Adrenal gland (tissue), 12 donors: ENCODE data around the gene YAP1. TPM values are rescaled to one million over a fixed set of nuclear protein-coding genes. Genes with fewer than 3 reads are reported as not detected.

Source experiments
- DNase-seq, 7 donors: peaks; one replicate each; pipeline ENCODE4 v3.0.0-alpha.2; 2019 to 2020
- H3K27ac ChIP-seq, 5 donors: fragments of 200-600 bp; sonication (generic) in 4 of 5; 1 replicate in 3 of 5; 2 replicates in 2 of 5; pipeline versions ENCODE4 v1.5.1 to v1.8.0; 2016 to 2020; ENCODE audit warnings: mild to moderate bottlenecking in 1 of 5
- H3K27me3 ChIP-seq: fragments of 200-600 bp; 2 replicates; pipeline ENCODE4 v1.8.0; 2021
- H3K36me3 ChIP-seq, 2 donors: fragments of 200-600 bp; replicated peaks in 1 of 2; 1 replicate in 1 of 2; 2 replicates in 1 of 2; pipeline versions ENCODE4 v1.5.1 to v1.8.0; 2018 to 2022
- H3K4me1 ChIP-seq, 2 donors: fragments of 200-600 bp; replicated peaks in 1 of 2; 1 replicate in 1 of 2; 2 replicates in 1 of 2; pipeline versions ENCODE4 v1.5.1 to v1.8.0; 2018 to 2021
- H3K4me3 ChIP-seq, 4 donors: fragments of 200-600 bp; sonication (generic) in 3 of 4; one replicate each; pipeline ENCODE4 v1.5.1; 2016 to 2018
- H3K9me3 ChIP-seq, 3 donors: fragments of 200-600 bp; sonication (generic) in 1 of 3; replicated peaks in 1 of 3; 1 replicate in 2 of 3; 2 replicates in 1 of 3; pipeline versions ENCODE4 v1.5.1 to v1.8.0; 2016 to 2021
- POLR2A ChIP-seq, 2 donors: fragments of 450-650 bp; IDR thresholded peaks; one replicate each; pipeline ENCODE4 v1.6.1; 2017; ENCODE audit warnings: antibody characterized with exemption in 2 of 2, mild to moderate bottlenecking in 2 of 2, moderate library complexity in 1 of 2
- WGBS, 4 donors: extraction: QIAGEN DNeasy Blood & Tissue Kit in 2 of 4; methylation state at CpG; one replicate each; pipeline versions ENCODE4 v1.1.5 to v1.1.7; 2013 to 2017; 5-methylcytosine and 5-hydroxymethylcytosine counted together
- intact Hi-C, 2 donors: fragments of 100-400 bp; cut with DNase I; formaldehyde crosslinking; loops; one replicate each; pipeline versions ENCODE4 v1.14.1 to v1.15.0; 2022 to 2023
- polyA plus RNA-seq, 3 donors: library from polyadenylated mRNA; stranded (reverse); fragments of 200-250 nt in 2 of 3; fragments of 350-450 nt in 1 of 3; fragmentation: Illumina TruSeq in 1 of 3; extraction: RNeasy Lipid Tissue Mini Kit (QIAGEN cat#74804) in 1 of 3; gene quantifications; one replicate each; pipeline ENCODE4 v1.2.3, GENCODE V29; 2013 to 2014
- total RNA-seq, 9 donors: library from RNA; depleted of rRNA in 4 of 9; stranded (reverse); fragments of >200 nt in 4 of 9; fragments of 120-200 nt in 1 of 9; fragmentation: NEBNext Ultra II Directional in 1 of 9; extraction: Animal tissue kit (Norgen Biotek cat#: 25700) in 1 of 9; gene quantifications; one replicate each; pipeline versions ENCODE4 v1.1.0 to v1.2.4, GENCODE V29; 2013 to 2023
- TF ChIP-seq, protein P1 (sequence below), 6 experiments: fragments of 450-650 bp in 4 of 6; fragments of 200-600 bp in 2 of 6; sonication (generic) in 1 of 6; IDR thresholded peaks; 1 replicate in 5 of 6; 2 replicates in 1 of 6; pipeline versions ENCODE4 v1.5.1 to v1.8.0; 2016 to 2021; ENCODE audit warnings: antibody characterized with exemption in 6 of 6, mild to moderate bottlenecking in 2 of 6, moderate library complexity in 1 of 6
- donor health status: healthy with polysubstance abuse.
- donor health status: Bipolar disorder and iron deficiency.
- donor health status: DM: yes; HTN: yes; CAD: no.
- donor health status: DM: no; HTN: no; CAD: no.
- donor health status: DM: no; HTN: no; CAD: no.
- donor health status: DM: yes; HTN: yes; CAD: no.

Gene YAP1
- total and polyA plus RNA-seq, 12 donors = 16.3 to 135 (median 82.9) TPM

DNA sequence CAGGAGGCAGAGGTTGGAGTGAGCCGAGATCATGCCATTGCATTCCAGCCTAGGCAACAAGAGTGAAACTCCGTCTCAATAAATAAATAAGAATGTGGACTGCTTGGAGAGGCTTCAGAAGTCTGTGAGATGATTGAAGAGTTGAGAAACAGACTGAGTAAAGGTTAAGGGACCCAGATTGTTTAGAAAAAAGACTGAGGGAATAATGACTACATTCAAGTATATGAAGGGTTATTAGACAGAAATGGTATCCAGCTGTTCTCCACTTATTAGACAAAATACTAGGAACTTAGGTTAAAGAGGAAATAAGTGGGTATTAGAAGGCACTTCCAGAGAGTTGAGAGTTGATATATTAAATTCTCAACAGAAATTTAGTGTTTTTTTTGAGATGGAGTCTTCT is 10.5 kb upstream of the YAP1 start:
- no peaks in the 10 kb centered on the region for H3K4me1 ChIP-seq
- no peak overlapping the region for H3K27ac ChIP-seq
- WGBS, 4 donors = 86 to 98% (median 95%) methylated on average over 2 of the region's 2 CpGs
- no peaks in the 10 kb centered on the region for H3K27me3 ChIP-seq
- DNase-seq = no peak
- no peak for TF ChIP-seq POLR2A (IDR thresholded peaks at IDR 0.05)
- TF ChIP-seq, protein P1, sequence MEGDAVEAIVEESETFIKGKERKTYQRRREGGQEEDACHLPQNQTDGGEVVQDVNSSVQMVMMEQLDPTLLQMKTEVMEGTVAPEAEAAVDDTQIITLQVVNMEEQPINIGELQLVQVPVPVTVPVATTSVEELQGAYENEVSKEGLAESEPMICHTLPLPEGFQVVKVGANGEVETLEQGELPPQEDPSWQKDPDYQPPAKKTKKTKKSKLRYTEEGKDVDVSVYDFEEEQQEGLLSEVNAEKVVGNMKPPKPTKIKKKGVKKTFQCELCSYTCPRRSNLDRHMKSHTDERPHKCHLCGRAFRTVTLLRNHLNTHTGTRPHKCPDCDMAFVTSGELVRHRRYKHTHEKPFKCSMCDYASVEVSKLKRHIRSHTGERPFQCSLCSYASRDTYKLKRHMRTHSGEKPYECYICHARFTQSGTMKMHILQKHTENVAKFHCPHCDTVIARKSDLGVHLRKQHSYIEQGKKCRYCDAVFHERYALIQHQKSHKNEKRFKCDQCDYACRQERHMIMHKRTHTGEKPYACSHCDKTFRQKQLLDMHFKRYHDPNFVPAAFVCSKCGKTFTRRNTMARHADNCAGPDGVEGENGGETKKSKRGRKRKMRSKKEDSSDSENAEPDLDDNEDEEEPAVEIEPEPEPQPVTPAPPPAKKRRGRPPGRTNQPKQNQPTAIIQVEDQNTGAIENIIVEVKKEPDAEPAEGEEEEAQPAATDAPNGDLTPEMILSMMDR (IDR thresholded peaks at IDR 0.05) = no peak
- no peaks in the 10 kb centered on the region for H3K36me3 ChIP-seq
- intact Hi-C loops = loop anchor here (10.0 kb wide), 2 partner anchors 135 to 165 kb away; no protein-coding TSS in a partner anchor
- no peaks in the 10 kb centered on the region for H3K9me3 ChIP-seq
- no peak overlapping the region for H3K4me3 ChIP-seq

DNA sequence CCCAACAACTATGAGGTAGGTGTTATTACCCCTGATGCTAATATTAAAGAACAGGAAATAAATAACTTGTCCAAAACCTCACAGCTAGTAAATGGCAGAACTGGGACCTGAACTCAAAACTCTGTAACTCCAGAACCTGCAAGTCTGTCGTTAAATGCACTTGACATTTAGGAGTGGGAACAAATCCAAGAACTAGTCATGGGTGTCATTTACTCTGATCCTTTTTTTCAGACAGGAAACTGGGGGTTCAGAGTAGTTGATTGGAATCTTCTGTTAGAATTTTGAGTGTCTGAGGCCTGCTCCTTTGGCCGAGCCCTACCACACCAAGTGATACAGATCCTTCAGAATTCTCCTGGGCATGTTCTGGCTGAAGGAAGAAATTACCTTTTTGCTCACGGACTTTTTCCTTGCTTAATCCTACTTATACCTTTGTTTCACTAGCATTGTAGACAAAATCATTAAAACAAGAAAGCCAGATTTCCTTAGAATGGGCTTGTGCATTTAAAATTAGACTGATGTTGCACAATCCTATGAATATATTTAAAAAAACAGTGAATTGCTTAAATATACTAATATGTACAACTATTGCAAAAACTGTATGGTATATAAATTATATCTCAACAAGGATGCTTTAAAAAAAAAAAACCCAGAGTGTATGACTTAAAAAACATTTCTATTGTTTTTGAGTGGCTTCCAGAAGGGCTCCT is 1.4 kb upstream of the YAP1 start:
- TF ChIP-seq, protein P1 (IDR thresholded peaks at IDR 0.05) = no peak
- no peak for TF ChIP-seq POLR2A (IDR thresholded peaks at IDR 0.05)
- Histone ChIP-seq H3K27me3 (no peaks in the 10 kb centered on the region), H3K27ac (no peak overlapping the region), H3K36me3 (no peaks in the 10 kb centered on the region), H3K9me3 (no peaks in the 10 kb centered on the region), H3K4me3 (no peak overlapping the region), H3K4me1 (peaks cover 0 to 23% of the 10 kb centered on the region in 2 donors)
- no peak for DNase-seq
- intact Hi-C loops = loop anchor here (10.0 kb wide), 2 partner anchors 126 to 156 kb away; no protein-coding TSS in a partner anchor
- 56 to 77% (median 68%) methylated on average over 3 of the region's 3 CpGs for WGBS, 4 donors

DNA sequence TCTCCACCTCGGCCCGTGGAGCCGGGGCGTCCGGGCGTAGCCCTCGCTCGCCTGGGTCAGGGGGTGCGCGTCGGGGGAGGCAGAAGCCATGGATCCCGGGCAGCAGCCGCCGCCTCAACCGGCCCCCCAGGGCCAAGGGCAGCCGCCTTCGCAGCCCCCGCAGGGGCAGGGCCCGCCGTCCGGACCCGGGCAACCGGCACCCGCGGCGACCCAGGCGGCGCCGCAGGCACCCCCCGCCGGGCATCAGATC is 439 bp downstream of the YAP1 start:
- no peak for DNase-seq
- 0 to 2% methylated on average over 27 to 31 of the region's 31 CpGs; no CpG with 5 or more reads in 2 of the 4 donors for WGBS, 4 donors
- H3K9me3 ChIP-seq = no peaks in the 10 kb centered on the region
- no peaks in the 10 kb centered on the region for H3K27me3 ChIP-seq
- no peaks in the 10 kb centered on the region for H3K36me3 ChIP-seq
- intact Hi-C loops = no loop called here
- peaks cover 0 to 35% of the 10 kb centered on the region in 2 donors for H3K4me1 ChIP-seq
- TF ChIP-seq, protein P1 (IDR thresholded peaks at IDR 0.05) = no peak
- TF ChIP-seq POLR2A (IDR thresholded peaks at IDR 0.05) = no peak
- peak overlapping the region; percentile 45 to 74 (median 63) for H3K4me3 ChIP-seq
- H3K27ac ChIP-seq = peak overlapping the region; percentile 74 to 96 (median 94)

DNA sequence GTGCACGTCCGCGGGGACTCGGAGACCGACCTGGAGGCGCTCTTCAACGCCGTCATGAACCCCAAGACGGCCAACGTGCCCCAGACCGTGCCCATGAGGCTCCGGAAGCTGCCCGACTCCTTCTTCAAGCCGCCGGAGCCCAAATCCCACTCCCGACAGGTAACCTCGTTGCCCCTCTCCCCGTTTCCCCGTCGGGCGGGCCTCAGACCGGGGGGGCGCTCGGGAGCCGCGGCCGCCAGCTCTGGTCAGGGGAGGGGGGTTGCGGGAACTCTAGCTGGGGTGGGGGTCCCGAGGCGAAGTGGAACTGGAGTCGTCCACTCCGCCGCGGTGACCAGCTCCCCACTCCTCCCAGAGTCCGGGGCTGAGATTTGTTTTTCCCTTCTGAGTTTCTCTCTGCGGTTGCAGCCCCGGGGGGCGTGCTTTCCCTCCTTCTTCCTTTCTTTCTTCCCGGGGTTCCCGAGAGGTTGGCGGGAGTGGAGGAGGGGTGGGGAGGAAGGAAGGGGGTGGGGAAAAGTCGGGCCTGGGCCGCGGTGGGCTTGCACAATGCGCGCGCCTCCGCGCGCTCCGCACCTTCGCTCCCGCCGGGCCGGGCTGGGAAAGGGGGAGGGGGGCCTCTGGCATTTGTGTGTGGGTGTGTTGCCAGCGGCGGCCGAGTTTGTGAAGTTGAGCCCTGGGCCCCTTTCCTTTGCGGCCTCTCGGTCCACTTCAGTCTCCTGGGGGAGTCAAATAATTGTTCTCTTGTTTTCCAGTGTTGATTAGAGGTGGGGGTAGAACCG is 952 bp downstream of the YAP1 start:
- no peaks in the 10 kb centered on the region for H3K27me3 ChIP-seq
- peak overlapping the region; percentile 74 to 96 (median 94) for H3K27ac ChIP-seq
- H3K4me3 ChIP-seq = peak overlapping the region; percentile 45 to 74 (median 63)
- intact Hi-C loops = no loop called here
- WGBS, 4 donors = 1 to 2% (median 1%) methylated on average over 21 to 61 of the region's 61 CpGs
- peak; percentile 75 to 86 (median 83) for DNase-seq
- no peaks in the 10 kb centered on the region for H3K9me3 ChIP-seq
- peaks cover 0 to 38% of the 10 kb centered on the region in 2 donors for H3K4me1 ChIP-seq
- no peak for TF ChIP-seq POLR2A (IDR thresholded peaks at IDR 0.05)
- TF ChIP-seq, protein P1 (IDR thresholded peaks at IDR 0.05) = no peak
- peaks cover 0 to 2% of the 10 kb centered on the region in 2 donors for H3K36me3 ChIP-seq
